Neural crest cell (in vitro differentiated cells): ENCODE results near the gene PIEZO2. TPM values are rescaled to one million over a fixed set of nuclear protein-coding genes. Genes with fewer than 3 reads are reported as not detected.

Source experiments
- DNase-seq: peaks from one replicate; pipeline ENCODE4 v3.0.0; 2021; ENCODE audit warnings: low read depth, mixed read lengths, low spot score
- H3K27ac Mint-ChIP-seq: one replicate; pipeline ENCODE4 v1.8.0; 2021; ENCODE audit warnings: mild to moderate bottlenecking, mixed read lengths; ENCODE audit not compliant: unreplicated experiment
- H3K27me3 Mint-ChIP-seq: 2 replicates; pipeline ENCODE4 v1.8.0; 2021; ENCODE audit warnings: low read depth, mild to moderate bottlenecking, mixed read lengths
- H3K36me3 Mint-ChIP-seq: 2 replicates; pipeline ENCODE4 v1.8.0; 2021; ENCODE audit warnings: low read depth, mild to moderate bottlenecking, mixed read lengths
- H3K4me1 Mint-ChIP-seq: 2 replicates; pipeline ENCODE4 v1.8.0; 2021; ENCODE audit warnings: mixed read lengths
- H3K4me3 Mint-ChIP-seq: one replicate; pipeline ENCODE4 v1.8.0; 2021; ENCODE audit warnings: mild to moderate bottlenecking, mixed read lengths
- H3K9me3 Mint-ChIP-seq: 2 replicates; pipeline ENCODE4 v1.8.0; 2021; ENCODE audit warnings: mixed read lengths
- total RNA-seq: library from RNA; stranded (reverse); gene quantifications from 2 replicates; pipeline ENCODE4 v1.2.1, GENCODE V29; 2021
- TF ChIP-seq, protein P1 (sequence below): fragments of 200-600 bp; sonication (generic); conservative IDR thresholded peaks from 2 replicates; pipeline ENCODE4 v1.5.0; 2021; ENCODE audit warnings: antibody characterized with exemption, mild to moderate bottlenecking

PIEZO2 gene
- total RNA-seq, 1 donor from 2014 or later, result 15.5 TPM

DNA sequence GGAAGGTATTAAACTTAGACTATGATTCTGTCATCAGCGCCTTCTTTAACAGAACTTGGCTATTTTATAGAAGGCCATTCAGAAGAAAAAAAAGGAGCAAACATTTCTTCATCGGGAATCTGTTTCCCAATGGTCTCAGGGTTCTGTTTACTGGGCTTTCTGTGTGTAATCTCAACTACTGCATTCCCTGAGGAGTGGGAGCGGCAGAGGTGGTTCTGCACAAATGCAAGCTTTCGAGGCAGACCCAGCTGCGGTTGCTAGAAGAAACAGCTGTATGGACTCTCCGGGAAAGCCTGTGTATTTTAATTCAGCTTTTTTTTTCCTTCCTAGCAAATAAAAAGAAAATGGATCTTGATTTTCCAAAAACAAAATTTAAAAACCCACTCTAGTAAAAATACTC lies 372.9 kb downstream of the PIEZO2 start:
- Mint-ChIP-seq H3K36me3 (peaks cover 12% of the 10 kb centered on the region), H3K4me3 (no peak overlapping the region), H3K4me1 (peaks cover 4% of the 10 kb centered on the region), H3K27ac (no peak overlapping the region), H3K9me3 (peaks cover 2% of the 10 kb centered on the region), H3K27me3 (no peaks in the 10 kb centered on the region)
- no peak for DNase-seq
- TF ChIP-seq, protein P1, sequence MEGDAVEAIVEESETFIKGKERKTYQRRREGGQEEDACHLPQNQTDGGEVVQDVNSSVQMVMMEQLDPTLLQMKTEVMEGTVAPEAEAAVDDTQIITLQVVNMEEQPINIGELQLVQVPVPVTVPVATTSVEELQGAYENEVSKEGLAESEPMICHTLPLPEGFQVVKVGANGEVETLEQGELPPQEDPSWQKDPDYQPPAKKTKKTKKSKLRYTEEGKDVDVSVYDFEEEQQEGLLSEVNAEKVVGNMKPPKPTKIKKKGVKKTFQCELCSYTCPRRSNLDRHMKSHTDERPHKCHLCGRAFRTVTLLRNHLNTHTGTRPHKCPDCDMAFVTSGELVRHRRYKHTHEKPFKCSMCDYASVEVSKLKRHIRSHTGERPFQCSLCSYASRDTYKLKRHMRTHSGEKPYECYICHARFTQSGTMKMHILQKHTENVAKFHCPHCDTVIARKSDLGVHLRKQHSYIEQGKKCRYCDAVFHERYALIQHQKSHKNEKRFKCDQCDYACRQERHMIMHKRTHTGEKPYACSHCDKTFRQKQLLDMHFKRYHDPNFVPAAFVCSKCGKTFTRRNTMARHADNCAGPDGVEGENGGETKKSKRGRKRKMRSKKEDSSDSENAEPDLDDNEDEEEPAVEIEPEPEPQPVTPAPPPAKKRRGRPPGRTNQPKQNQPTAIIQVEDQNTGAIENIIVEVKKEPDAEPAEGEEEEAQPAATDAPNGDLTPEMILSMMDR, result no peak

DNA sequence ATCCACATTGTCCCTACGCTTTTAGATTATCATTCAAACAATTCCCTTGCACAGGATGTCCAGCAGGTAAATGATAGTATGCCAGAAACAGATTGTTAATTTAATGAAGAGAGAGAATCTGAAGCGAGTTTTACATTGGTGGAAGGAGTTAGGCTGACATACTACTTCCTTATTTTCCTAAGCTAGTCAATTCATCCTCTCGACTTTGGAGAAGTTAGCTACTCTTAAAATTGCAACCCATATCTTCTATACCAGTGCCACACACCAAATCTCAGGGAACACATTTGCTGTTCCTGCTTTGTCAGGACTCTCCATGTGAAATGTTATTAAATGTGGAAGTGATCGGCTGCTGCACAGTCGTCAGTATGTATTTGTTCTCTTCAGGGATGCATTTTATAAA lies 374.3 kb downstream of the PIEZO2 start:
- TF ChIP-seq, protein P1, result no peak
- H3K4me3 Mint-ChIP-seq, result no peak overlapping the region
- H3K27ac Mint-ChIP-seq, result no peak overlapping the region
- H3K27me3 Mint-ChIP-seq, result no peaks in the 10 kb centered on the region
- H3K36me3 Mint-ChIP-seq, result peaks cover 12% of the 10 kb centered on the region
- peaks cover 2% of the 10 kb centered on the region for H3K9me3 Mint-ChIP-seq
- DNase-seq, result no peak
- peaks cover 4% of the 10 kb centered on the region for H3K4me1 Mint-ChIP-seq

DNA sequence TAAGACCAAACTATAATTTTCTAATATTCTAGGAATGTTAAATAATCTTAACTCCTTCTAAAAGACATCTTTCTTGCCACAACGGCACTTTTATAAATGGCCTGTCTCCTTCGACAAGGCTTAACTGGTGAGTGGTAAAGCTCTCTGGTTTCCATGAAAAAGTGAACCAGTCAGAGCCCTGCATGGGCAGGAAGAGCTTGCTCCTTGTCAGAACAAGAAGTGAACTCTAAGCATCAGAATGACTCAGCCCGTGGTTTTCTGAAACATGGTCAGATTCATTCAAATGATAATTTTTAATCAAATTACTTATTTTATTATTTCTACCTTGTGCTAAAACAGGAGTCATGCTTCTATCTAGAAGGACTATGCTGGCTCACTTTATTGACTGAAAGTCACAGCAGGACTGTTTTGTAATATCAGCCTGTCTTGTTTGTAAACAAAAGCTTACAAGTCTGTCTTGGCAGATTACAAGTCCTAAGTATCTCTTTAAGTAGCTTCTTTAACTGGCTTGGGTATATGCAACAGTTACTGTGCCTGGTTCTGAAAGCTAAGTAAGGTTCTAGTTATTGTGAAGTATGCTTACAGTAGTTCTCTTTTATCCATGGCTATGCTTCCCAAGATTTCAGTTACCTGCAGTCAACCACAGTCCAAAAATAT lies 378.2 kb downstream of the PIEZO2 start:
- Mint-ChIP-seq H3K4me1 (no peaks in the 10 kb centered on the region), H3K36me3 (peaks cover 17% of the 10 kb centered on the region), H3K27ac (no peak overlapping the region), H3K27me3 (no peaks in the 10 kb centered on the region), H3K4me3 (no peak overlapping the region), H3K9me3 (peaks cover 2% of the 10 kb centered on the region)
- TF ChIP-seq, protein P1, result no peak
- DNase-seq, result no peak

DNA sequence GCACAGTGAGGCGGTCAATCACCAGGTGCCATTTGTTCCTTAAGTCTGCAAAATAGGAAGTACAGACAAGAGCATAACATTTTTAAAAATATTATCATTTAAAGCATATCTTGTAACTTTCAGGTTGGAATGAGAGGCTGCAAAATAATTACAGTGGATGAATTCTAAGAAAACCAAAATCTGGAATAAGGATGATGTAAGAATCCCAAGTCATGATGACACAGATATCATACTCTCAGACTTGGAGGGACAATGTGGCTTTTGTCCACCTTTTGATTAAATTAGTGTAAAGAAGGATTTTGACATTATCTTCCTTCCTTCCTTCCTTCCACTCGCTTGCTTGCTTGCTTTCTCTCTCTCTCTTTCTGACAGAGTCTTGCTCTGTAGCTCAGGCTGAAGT lies 379.1 kb downstream of the PIEZO2 start:
- H3K36me3 Mint-ChIP-seq, result peaks cover 17% of the 10 kb centered on the region
- no peaks in the 10 kb centered on the region for H3K27me3 Mint-ChIP-seq
- no peak overlapping the region for H3K4me3 Mint-ChIP-seq
- no peak for DNase-seq
- H3K27ac Mint-ChIP-seq, result no peak overlapping the region
- no peaks in the 10 kb centered on the region for H3K4me1 Mint-ChIP-seq
- H3K9me3 Mint-ChIP-seq, result peaks cover 2% of the 10 kb centered on the region
- TF ChIP-seq, protein P1, result no peak

DNA sequence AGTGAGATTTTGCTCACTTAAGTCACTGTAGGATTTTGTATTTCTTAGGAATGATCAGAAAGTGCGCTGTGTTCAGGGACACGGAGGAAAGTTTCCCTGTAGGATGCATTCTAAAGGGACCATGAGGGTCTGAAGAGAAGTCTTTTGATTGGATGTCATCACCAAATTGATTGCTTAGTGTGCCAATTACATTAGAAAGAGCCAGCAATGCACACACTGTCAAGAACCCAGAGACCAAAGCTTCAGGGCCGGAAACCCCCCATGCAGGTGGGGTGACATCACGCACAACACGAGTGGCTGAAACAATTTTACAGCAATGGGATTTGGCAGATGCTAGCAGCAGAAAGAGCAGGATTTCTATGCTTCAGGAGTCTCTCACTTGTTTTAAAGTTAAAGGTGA lies 381.1 kb downstream of the PIEZO2 start:
- peaks cover 2% of the 10 kb centered on the region for H3K9me3 Mint-ChIP-seq
- no peaks in the 10 kb centered on the region for H3K4me1 Mint-ChIP-seq
- peaks cover 16% of the 10 kb centered on the region for H3K36me3 Mint-ChIP-seq
- no peak overlapping the region for H3K4me3 Mint-ChIP-seq
- DNase-seq, result no peak
- no peaks in the 10 kb centered on the region for H3K27me3 Mint-ChIP-seq
- TF ChIP-seq, protein P1, result no peak
- H3K27ac Mint-ChIP-seq, result no peak overlapping the region
